Heart left ventricle (tissue), 16 donors: ENCODE results near the gene TMEM204. TPM values are rescaled to one million over a fixed set of nuclear protein-coding genes. Genes with fewer than 3 reads are reported as not detected.

Experiments used
- ATAC-seq, 4 donors: fragments of 200-7000 bp; cut with Tn5 transposase; one replicate each; pipeline ENCODE4 v1.9.1; 2020 to 2022; ENCODE audit warnings: moderate library complexity in 4 of 4, mild to moderate bottlenecking in 3 of 4, moderate number of reproducible peaks in 1 of 4
- DNase-seq, 5 donors: peaks; one replicate each; pipeline ENCODE4 v3.0.0-alpha.2; 2020
- H3K27ac ChIP-seq, 12 donors: fragments of 200-600 bp; sonication (generic) in 4 of 12; one replicate each; pipeline versions ENCODE4 v1.5.0 to v1.8.0; 2016 to 2022; ENCODE audit warnings: mild to moderate bottlenecking in 2 of 12
- H3K27me3 ChIP-seq, 9 donors: fragments of 200-600 bp; sonication (generic) in 2 of 9; one replicate each; pipeline versions ENCODE4 v1.5.1 to v1.8.0; 2016 to 2022; ENCODE audit warnings: mild to moderate bottlenecking in 3 of 9
- H3K36me3 ChIP-seq, 9 donors: fragments of 200-600 bp; sonication (generic) in 2 of 9; one replicate each; pipeline versions ENCODE4 v1.5.0 to v1.8.0; 2018 to 2022; ENCODE audit warnings: mild to moderate bottlenecking in 2 of 9
- H3K4me1 ChIP-seq, 12 donors: fragments of 200-600 bp; sonication (generic) in 4 of 12; one replicate each; pipeline versions ENCODE4 v1.5.0 to v1.8.0; 2016 to 2022; ENCODE audit warnings: mild to moderate bottlenecking in 3 of 12
- H3K4me3 ChIP-seq, 12 donors: fragments of 200-600 bp; sonication (generic) in 4 of 12; one replicate each; pipeline versions ENCODE4 v1.5.0 to v1.8.0; 2017 to 2022; ENCODE audit warnings: mild to moderate bottlenecking in 9 of 12, moderate library complexity in 4 of 12
- H3K9me3 ChIP-seq, 12 donors: fragments of 200-600 bp; sonication (generic) in 4 of 12; one replicate each; pipeline versions ENCODE4 v1.5.0 to v1.8.0; 2016 to 2022; ENCODE audit warnings: mild to moderate bottlenecking in 1 of 12
- CTCF ChIP-seq, 12 donors: fragments of 200-600 bp; sonication (generic) in 4 of 12; IDR thresholded peaks; one replicate each; pipeline versions ENCODE4 v1.5.0 to v1.8.0; 2018 to 2022; ENCODE audit warnings: antibody characterized with exemption in 12 of 12, mild to moderate bottlenecking in 5 of 12
- POLR2A ChIP-seq, 2 donors: fragments of 450-650 bp; IDR thresholded peaks; one replicate each; pipeline ENCODE4 v1.6.1; 2017; ENCODE audit warnings: antibody characterized with exemption in 2 of 2, mild to moderate bottlenecking in 2 of 2, moderate library complexity in 2 of 2
- WGBS, 4 donors: extraction: QIAGEN DNeasy Blood & Tissue Kit in 2 of 4; methylation state at CpG; one replicate each; pipeline versions ENCODE4 v1.1.5 to v1.1.7; 2013 to 2018; 5-methylcytosine and 5-hydroxymethylcytosine counted together
- intact Hi-C, 10 donors: fragments of 100-400 bp; cut with DNase I; formaldehyde crosslinking; loops; one replicate each; pipeline versions ENCODE4 v1.11.1 to v1.14.2; 2022
- polyA plus RNA-seq, 2 donors: library from polyadenylated mRNA; stranded (reverse); fragments of 200-250 nt; gene quantifications; one replicate each; pipeline ENCODE4 v1.2.3, GENCODE V29; 2013
- total RNA-seq, 9 donors: library from RNA; depleted of rRNA in 2 of 9; stranded (reverse); fragments of >200 nt in 2 of 9; fragmentation: NEBNext Ultra II Directional in 3 of 9; extraction: Animal tissue kit (Norgen Biotek cat#: 25700) in 3 of 9; gene quantifications; one replicate each; pipeline versions ENCODE4 v1.1.0 to v1.2.4, GENCODE V29; 2016 to 2023
- donor health status: ischemic (EF 13 %, LVEDD 7.1; RV severe dilation, severe dysfunction).
- donor health status: healthy with polysubstance abuse.
- donor health status: DM: no; HTN: yes; CAD: no.
- donor health status: DM: no; HTN: no; CAD: no.
- donor health status: ischemic (EF 25% LVEDD 6.9; RV normal size, moderate dysfunction).
- donor health status: ischemic (EF 25% LVEDD 5.7; RV mildly dilated, moderate dysfunction).
- donor health status: healthy.
- donor health status: DM: yes; HTN: yes; CAD: no.
- donor health status: ischemic (EF 35%, LVEDD 5.7; RV mildly dilated, moderate dysfunction).
- donor health status: nonischemic (EF 11% LVEDD 7.7; RV severe dilation, severe dysfunction).
- donor health status: DM: yes; HTN: yes; CAD: no.
- donor health status: PGD.
- donor health status: ischemic (EF 29% LVEDD 5.4; RV normal size, mild dysfunction).
- donor health status: nonischemic (EF 23%, LVEDD 6.1; RV moderate dilation, normal function).

TMEM204 gene
- total and polyA plus RNA-seq, 11 donors: 14.0 to 64.2 (median 20.2) TPM

GRCh38 chr16:1539720-1540555 lies 6.5 kb downstream of the TMEM204 start:
- Histone ChIP-seq H3K4me3 (peak overlapping the region in 4 of 12 donors; percentile 15 to 90 (median 47)), H3K27ac (peak overlapping the region in 10 of 12 donors; percentile 13 to 99 (median 94)), H3K27me3 (peaks cover 0 to 6% (median 0%) of the 10 kb centered on the region in 9 donors), H3K9me3 (no peaks in the 10 kb centered on the region), H3K4me1 (peaks cover 20 to 99% (median 84%) of the 10 kb centered on the region in 12 donors), H3K36me3 (peaks cover 0 to 85% (median 72%) of the 10 kb centered on the region in 9 donors)
- TF ChIP-seq POLR2A (IDR thresholded peaks at IDR 0.05): no peak
- TF ChIP-seq CTCF (IDR thresholded peaks at IDR 0.05): no peak
- intact Hi-C loops: loop anchor here in 3 of 10 donors (2.0 to 10.0 kb wide), 3 partner anchors 45 to 72 kb away; partner anchors contain the start of genes TELO2 (in 2 of the 3), CRAMP1 (in 1 of the 3) and IFT140 (in 1 of the 3)
- DNase-seq: peak in 2 of 5 donors; percentile 21 to 46
- ATAC-seq: no peak
- 73 to 81% (median 77%) methylated on average over 31 to 35 of the region's 35 CpGs for WGBS, 4 donors

GRCh38 chr16:1540556-1540855 lies 7.0 kb downstream of the TMEM204 start:
- DNase-seq (no peak), ATAC-seq (no peak)
- Histone ChIP-seq H3K36me3 (peaks cover 0 to 89% (median 72%) of the 10 kb centered on the region in 9 donors), H3K9me3 (no peaks in the 10 kb centered on the region), H3K4me3 (peak overlapping the region in 2 of 12 donors; percentile 6 to 68), H3K27me3 (peaks cover 0 to 6% (median 0%) of the 10 kb centered on the region in 9 donors), H3K27ac (peak overlapping the region in 9 of 12 donors; percentile 13 to 99 (median 94)), H3K4me1 (peaks cover 20 to 100% (median 89%) of the 10 kb centered on the region in 12 donors)
- TF ChIP-seq CTCF (IDR thresholded peaks at IDR 0.05) (no peak), POLR2A (IDR thresholded peaks at IDR 0.05) (no peak)
- WGBS, 4 donors: 75 to 91% (median 85%) methylated on average over 7 to 8 of the region's 8 CpGs
- intact Hi-C loops: loop anchor here in 3 of 10 donors (2.0 to 10.0 kb wide), 2 partner anchors 46 to 72 kb away; partner anchors contain the start of gene TELO2 (in 2 of the 3)

- 72 to 82% (median 74%) methylated on average over 40 to 41 of the region's 41 CpGs for WGBS, 4 donors
- DNase-seq (peak in 1 of 5 donors; percentile 22), ATAC-seq (no peak)
- Histone ChIP-seq H3K36me3 (peaks cover 0 to 86% (median 62%) of the 10 kb centered on the region in 9 donors), H3K9me3 (no peaks in the 10 kb centered on the region), H3K27ac (peak overlapping the region; percentile 85 to 98 (median 95)), H3K4me3 (no peak overlapping the region), H3K27me3 (no peaks in the 10 kb centered on the region), H3K4me1 (peaks cover 28 to 100% (median 94%) of the 10 kb centered on the region in 12 donors)
- intact Hi-C loops: loop anchor here in 3 of 10 donors (2.0 to 10.0 kb wide), 2 partner anchors 47 to 73 kb away; partner anchors contain the start of gene TELO2 (in 2 of the 3)
- no peak for TF ChIP-seq POLR2A (IDR thresholded peaks at IDR 0.05)
Observed at GRCh38 chr16:1541293-1542165, 8.1 kb downstream of the TMEM204 start.

GRCh38 chr16:1542166-1542500 lies 8.7 kb downstream of the TMEM204 start:
- TF ChIP-seq POLR2A (IDR thresholded peaks at IDR 0.05) (no peak), CTCF (IDR thresholded peaks at IDR 0.05) (no peak)
- Histone ChIP-seq H3K4me3 (no peak overlapping the region), H3K27ac (peak overlapping the region; percentile 85 to 98 (median 95)), H3K9me3 (no peaks in the 10 kb centered on the region), H3K4me1 (peaks cover 33 to 100% (median 94%) of the 10 kb centered on the region in 12 donors), H3K36me3 (peaks cover 0 to 86% (median 56%) of the 10 kb centered on the region in 9 donors), H3K27me3 (no peaks in the 10 kb centered on the region)
- DNase-seq (peak in 1 of 5 donors; percentile 21), ATAC-seq (no peak)
- intact Hi-C loops: loop anchor here in 2 of 10 donors (10.0 kb wide), 1 partner anchor 47 kb away; the partner anchor contains the start of gene TELO2 (in 2 of the 2)
- 72 to 90% (median 77%) methylated on average over 2 of the region's 2 CpGs for WGBS, 4 donors
